AG09319 (cell line): ENCODE measurements around the gene INSYN1.

Experiments
- DNase-seq: peaks from one replicate; pipeline ENCODE4 v3.0.0-alpha.2; 2010; ENCODE audit warnings: low read depth; ENCODE audit errors: extremely low read depth
- CTCF ChIP-seq: IDR thresholded peaks from 2 replicates; pipeline ENCODE4 v1.5.1; 2011; ENCODE audit warnings: low read depth, mild to moderate bottlenecking, inconsistent platforms, low read length, moderate library complexity

The INSYN1 gene

DNA sequence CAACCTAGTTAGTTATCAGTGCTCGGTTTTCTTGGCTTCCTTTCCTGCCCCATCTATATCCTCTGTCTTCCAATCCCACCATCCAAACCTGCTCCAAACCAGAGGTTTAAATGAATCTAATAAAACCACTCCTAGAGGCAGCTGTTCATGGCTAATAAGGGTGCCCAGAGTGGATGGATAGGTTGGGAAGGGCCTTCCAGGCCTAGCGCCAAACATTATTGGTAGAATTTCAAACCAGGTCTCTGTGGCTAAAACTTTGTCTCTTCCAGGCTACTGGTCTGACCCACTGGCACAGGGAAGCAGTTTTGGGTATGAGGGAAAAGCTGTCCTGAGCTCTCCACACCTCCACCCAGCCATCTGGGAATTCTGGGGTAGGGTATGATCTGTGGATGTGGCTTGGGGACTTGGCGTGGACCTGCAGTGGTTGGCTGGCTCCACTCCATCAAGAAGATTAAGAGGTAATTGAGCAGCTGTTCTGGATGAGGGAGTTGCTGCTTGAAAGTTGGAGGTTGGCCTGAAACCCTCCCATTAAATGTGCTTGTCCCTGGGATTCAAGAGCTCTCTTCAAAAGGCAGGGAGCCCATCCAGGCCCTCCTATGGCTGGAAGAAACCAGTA lies 29.3 kb upstream of the INSYN1 start:
- TF ChIP-seq CTCF, result no peak
- DNase-seq, result no peak

GRCh38 chr15:73781038-73781925 lies 28.1 kb upstream of the INSYN1 start:
- TF ChIP-seq CTCF, result peak; percentile 29
- DNase-seq, result no peak

DNA sequence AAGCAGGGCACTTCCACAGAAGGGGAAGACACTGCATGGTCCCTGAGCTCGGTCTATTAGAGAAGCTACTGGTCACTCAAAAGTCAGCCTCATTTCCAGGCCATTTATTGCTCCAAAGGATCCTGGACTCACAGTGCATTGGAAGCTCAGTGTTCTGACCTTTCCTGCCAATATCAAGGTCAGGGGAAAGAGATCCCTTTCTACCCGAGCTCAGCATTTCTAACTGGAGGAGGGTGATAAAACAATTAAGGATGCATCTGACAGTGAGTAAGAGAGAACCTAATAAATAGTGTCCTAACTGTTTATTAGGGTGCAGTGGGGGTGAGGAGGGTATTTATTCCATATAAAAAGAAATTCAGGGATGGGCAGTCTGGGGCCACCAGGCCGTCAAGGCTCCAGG lies 26.8 kb upstream of the INSYN1 start:
- TF ChIP-seq CTCF, result no peak

GRCh38 chr15:73777741-73778140 lies 24.6 kb upstream of the INSYN1 start:
- DNase-seq, result no peak
- TF ChIP-seq CTCF, result no peak

More for the DNA sequence above, 26.8 kb upstream of the INSYN1 start:
- DNase-seq, result no peak

DNA sequence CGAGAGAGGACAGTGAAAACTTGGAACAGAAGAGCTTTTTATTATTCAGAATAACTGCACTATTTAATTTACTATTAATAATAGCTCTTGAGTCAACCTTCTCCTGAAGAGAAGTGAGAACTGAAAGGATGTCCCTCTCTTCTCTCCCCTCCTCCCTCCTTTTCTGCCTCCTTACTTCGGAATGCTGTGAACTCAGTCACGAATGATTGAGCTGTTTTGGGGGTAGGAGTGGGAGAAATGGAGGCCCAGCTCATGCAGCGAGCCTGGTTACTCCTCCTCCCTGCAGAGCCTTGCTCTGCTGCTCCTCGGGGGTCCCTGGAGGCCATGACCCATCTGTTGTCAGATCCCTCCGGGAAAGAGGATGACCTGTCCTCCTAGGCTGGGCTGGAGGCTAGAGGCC lies 20.3 kb upstream of the INSYN1 start:
- DNase-seq, result no peak
- TF ChIP-seq CTCF, result no peak

GRCh38 chr15:73771385-73772045 lies 18.4 kb upstream of the INSYN1 start:
- TF ChIP-seq CTCF, result no peak
- DNase-seq, result no peak

DNA sequence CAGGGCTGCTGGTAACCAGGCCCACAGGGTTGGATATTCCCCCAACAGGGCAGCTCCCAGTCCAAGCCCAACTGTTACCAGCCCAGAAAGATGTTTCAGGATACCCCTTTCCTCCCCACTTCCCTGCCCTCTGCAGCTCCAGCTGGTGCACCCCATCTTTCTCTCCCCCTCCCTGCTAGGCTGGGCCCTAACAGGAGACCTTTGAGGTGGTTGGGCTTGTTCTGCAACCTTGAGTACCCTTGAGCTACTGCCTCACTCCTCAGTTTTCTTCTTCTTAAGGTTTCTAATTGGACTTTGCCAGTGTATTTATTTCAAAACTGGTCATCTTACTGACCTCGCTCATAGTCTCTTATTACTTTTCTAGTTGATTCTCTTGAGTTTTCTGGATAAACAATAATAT lies 16.9 kb upstream of the INSYN1 start:
- TF ChIP-seq CTCF, result no peak
- no peak for DNase-seq
